ENCODE results near the gene LMO7.

LMO7 gene

DNA sequence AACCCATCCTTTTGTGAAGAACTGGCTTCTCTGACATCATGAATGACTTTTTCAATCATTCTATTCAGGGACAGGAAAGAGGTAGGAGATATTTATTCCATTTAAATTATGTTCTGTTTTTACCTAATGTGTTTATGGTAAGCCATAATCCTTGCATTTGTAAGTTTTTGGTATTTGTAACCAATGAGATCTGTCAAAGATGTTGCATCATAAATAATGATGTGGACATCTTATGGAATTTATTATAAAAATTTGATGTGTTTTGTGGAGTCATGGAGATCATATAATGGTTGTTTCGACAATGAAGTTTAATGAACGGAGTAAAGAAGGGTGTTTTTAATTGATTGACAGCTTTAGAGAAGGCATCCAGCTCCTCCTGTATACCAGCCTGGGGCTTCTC lies 67.6 kb downstream of the LMO7 start:
- no peak overlapping the region for H3K27ac ChIP-seq
- no peak overlapping the region for H3K9ac ChIP-seq
- H3K4me3 ChIP-seq (ENCODE audit: low read depth, low read length), result no peak overlapping the region
- no peaks in the 10 kb centered on the region for H3K27me3 ChIP-seq (ENCODE audit: control insufficient read depth, insufficient read depth, low read length)
- no peak overlapping the region for H3K4me2 ChIP-seq (ENCODE audit: low read length)
- no peaks in the 10 kb centered on the region for H3K4me1 ChIP-seq
- H2AFZ ChIP-seq, result no peak overlapping the region
- H3K9me3 ChIP-seq (ENCODE audit: control insufficient read depth, low read length), result no peaks in the 10 kb centered on the region
- H3K36me3 ChIP-seq (ENCODE audit: control insufficient read depth, insufficient read depth, low read length), result no peaks in the 10 kb centered on the region
- TF ChIP-seq, protein P1, sequence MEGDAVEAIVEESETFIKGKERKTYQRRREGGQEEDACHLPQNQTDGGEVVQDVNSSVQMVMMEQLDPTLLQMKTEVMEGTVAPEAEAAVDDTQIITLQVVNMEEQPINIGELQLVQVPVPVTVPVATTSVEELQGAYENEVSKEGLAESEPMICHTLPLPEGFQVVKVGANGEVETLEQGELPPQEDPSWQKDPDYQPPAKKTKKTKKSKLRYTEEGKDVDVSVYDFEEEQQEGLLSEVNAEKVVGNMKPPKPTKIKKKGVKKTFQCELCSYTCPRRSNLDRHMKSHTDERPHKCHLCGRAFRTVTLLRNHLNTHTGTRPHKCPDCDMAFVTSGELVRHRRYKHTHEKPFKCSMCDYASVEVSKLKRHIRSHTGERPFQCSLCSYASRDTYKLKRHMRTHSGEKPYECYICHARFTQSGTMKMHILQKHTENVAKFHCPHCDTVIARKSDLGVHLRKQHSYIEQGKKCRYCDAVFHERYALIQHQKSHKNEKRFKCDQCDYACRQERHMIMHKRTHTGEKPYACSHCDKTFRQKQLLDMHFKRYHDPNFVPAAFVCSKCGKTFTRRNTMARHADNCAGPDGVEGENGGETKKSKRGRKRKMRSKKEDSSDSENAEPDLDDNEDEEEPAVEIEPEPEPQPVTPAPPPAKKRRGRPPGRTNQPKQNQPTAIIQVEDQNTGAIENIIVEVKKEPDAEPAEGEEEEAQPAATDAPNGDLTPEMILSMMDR (IDR thresholded peaks at IDR 0.05), result no peak
- H3K79me2 ChIP-seq, result no peaks in the 10 kb centered on the region

DNA sequence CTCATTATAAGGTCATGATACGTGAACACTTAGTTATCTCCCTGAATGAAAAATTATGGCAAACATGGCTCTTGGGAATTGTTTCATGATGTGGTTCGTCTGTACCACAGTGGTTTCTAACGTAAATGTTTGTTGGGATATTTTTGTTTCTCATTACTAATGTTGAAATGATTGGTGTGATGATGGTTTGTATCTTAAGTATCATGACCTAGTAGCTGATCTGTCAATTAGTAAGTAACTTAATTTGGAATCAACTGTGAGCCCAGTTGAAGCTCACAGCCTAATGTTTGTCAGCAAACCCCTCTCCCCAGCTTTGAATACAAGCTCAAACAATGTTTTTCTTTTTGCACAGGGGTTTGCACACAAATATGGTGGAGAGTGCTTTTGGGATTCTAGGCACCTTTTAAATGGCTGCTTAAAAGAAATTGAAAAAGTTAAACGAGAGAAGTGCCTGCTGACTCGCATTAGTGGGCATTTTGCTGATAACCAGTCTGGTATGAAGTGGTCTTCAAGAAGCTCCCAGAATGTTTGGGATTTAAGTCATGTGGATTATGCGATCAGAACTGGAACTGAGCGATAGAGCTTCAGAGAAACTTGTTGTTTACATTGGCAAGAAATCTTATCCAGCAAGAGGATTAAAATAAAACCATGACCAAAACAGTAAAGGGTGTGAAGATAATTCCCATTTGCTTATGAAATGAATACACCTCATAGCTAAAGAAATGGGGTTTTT lies 68.2 kb downstream of the LMO7 start:
- H3K9me3 ChIP-seq (ENCODE audit: control insufficient read depth, low read length), result no peaks in the 10 kb centered on the region
- no peak overlapping the region for H3K27ac ChIP-seq

DNA sequence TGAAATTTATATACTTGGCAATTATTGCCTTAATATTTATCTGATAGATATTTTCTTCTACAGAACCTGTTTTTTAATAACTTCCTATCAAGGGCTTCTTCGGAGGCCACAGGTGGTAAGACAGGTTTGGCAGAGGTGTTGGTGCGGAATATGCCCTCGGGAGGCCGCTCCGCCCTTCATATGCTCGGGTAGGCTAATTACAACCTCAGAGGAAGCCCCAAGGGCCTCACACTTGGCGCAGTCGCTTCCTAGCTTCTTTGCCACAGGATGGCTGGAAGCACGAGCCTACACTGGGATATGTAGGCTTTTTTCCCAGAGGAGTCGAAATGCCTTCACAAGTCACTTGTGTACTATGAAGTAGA lies 68.8 kb downstream of the LMO7 start:
- TF ChIP-seq, protein P1 (IDR thresholded peaks at IDR 0.05), result no peak
- no peaks in the 10 kb centered on the region for H3K36me3 ChIP-seq (ENCODE audit: control insufficient read depth, insufficient read depth, low read length)
- no peak overlapping the region for H3K4me3 ChIP-seq (ENCODE audit: low read depth, low read length)
- H3K4me1 ChIP-seq, result no peaks in the 10 kb centered on the region
- no peak overlapping the region for H3K27ac ChIP-seq
- no peak overlapping the region for H2AFZ ChIP-seq
- no peaks in the 10 kb centered on the region for H3K9me3 ChIP-seq (ENCODE audit: control insufficient read depth, low read length)
- H3K4me2 ChIP-seq (ENCODE audit: low read length), result no peak overlapping the region
- no peaks in the 10 kb centered on the region for H3K27me3 ChIP-seq (ENCODE audit: control insufficient read depth, insufficient read depth, low read length)
- H3K79me2 ChIP-seq, result no peaks in the 10 kb centered on the region
- H3K9ac ChIP-seq, result no peak overlapping the region

More for the DNA sequence above, 68.2 kb downstream of the LMO7 start:
- H3K36me3 ChIP-seq (ENCODE audit: control insufficient read depth, insufficient read depth, low read length), result no peaks in the 10 kb centered on the region
- no peak overlapping the region for H3K9ac ChIP-seq
- TF ChIP-seq, protein P1 (IDR thresholded peaks at IDR 0.05), result no peak
- H3K79me2 ChIP-seq, result no peaks in the 10 kb centered on the region
- no peaks in the 10 kb centered on the region for H3K4me1 ChIP-seq
- no peak overlapping the region for H2AFZ ChIP-seq
- no peak overlapping the region for H3K4me2 ChIP-seq (ENCODE audit: low read length)
- H3K27me3 ChIP-seq (ENCODE audit: control insufficient read depth, insufficient read depth, low read length), result no peaks in the 10 kb centered on the region
- no peak overlapping the region for H3K4me3 ChIP-seq (ENCODE audit: low read depth, low read length)

DNA sequence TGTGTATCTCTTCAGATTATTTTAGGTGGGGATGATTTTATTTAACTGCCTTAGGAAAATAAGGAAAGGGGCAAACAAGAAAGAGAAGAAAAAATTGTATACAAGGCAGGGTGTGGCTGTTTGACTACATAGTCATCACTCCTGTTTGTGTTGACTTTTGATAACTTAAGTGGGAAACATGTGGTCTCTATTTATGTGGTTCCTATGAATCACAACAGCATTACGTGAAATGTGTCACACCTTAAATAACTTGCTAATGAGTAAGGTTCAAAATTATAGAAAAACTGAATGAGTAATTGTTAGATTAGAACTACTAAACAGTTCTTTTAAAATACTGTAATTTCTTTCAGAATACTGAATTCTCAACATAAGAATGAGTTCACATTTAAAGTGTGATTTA lies 69.3 kb downstream of the LMO7 start:
- H3K27me3 ChIP-seq (ENCODE audit: control insufficient read depth, insufficient read depth, low read length), result no peaks in the 10 kb centered on the region
- no peaks in the 10 kb centered on the region for H3K4me1 ChIP-seq
- TF ChIP-seq, protein P1 (IDR thresholded peaks at IDR 0.05), result no peak
- H2AFZ ChIP-seq, result no peak overlapping the region
- no peaks in the 10 kb centered on the region for H3K79me2 ChIP-seq
- no peak overlapping the region for H3K4me2 ChIP-seq (ENCODE audit: low read length)
- no peak overlapping the region for H3K27ac ChIP-seq
- no peaks in the 10 kb centered on the region for H3K36me3 ChIP-seq (ENCODE audit: control insufficient read depth, insufficient read depth, low read length)
- no peaks in the 10 kb centered on the region for H3K9me3 ChIP-seq (ENCODE audit: control insufficient read depth, low read length)
- no peak overlapping the region for H3K4me3 ChIP-seq (ENCODE audit: low read depth, low read length)
- H3K9ac ChIP-seq, result no peak overlapping the region

DNA sequence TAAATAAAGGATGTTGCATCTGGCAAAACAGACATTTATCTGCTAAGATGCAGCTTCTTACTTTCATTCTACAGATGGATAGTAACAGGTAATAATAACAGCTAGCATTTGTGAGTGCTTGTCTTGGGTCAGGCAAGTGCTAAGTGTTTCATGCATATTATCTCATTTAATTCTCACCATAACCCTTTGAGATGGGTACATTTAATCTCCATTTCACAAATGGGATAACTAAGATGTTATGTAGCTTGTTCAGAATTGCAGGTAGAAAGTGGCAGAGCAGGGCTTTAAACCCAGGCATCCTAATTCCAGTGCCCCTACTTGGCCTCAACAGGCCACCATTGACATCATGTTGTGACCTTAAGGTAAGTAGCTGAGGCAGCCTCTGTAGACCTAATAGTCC lies 69.8 kb downstream of the LMO7 start:
- no peak overlapping the region for H3K27ac ChIP-seq
- TF ChIP-seq, protein P1 (IDR thresholded peaks at IDR 0.05), result no peak

More for the DNA sequence above, 69.8 kb downstream of the LMO7 start:
- Histone ChIP-seq H3K4me2 (ENCODE audit: low read length) (no peak overlapping the region), H3K4me3 (ENCODE audit: low read depth, low read length) (no peak overlapping the region), H3K36me3 (ENCODE audit: control insufficient read depth, insufficient read depth, low read length) (no peaks in the 10 kb centered on the region), H3K27me3 (ENCODE audit: control insufficient read depth, insufficient read depth, low read length) (no peaks in the 10 kb centered on the region), H3K9me3 (ENCODE audit: control insufficient read depth, low read length) (no peaks in the 10 kb centered on the region), H3K9ac (no peak overlapping the region), H3K79me2 (no peaks in the 10 kb centered on the region), H2AFZ (no peak overlapping the region), H3K4me1 (no peaks in the 10 kb centered on the region)

Measured in parathyroid adenoma (tissue), 2 donors.